ENCODE measurements around the gene CBY3.
"Not testable (repeated sequence)": the region's sequence is repeated elsewhere in the genome, so short reads cannot be mapped to it uniquely, and the experiment has no call there.

DNA sequence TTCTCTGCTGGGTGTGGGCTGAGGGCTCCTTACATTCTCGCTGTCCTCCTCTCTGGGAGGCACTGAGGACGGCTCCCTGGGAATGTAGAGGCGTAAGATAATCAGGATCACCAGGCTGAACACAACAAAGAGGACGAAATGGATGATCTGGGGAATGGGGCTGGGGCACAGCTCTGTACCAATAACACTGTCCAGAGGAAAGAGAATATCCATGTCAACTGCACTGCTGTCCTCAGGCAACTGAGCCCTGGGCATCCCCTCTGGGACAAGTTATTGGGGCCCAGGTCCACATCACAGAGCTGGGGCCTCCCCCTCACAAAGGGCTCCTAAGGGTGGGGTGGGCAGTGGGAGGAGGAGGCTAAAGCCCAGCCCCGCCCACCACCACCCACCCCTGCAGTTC lies 36.1 kb downstream of the CBY3 start:
- not testable (repeated sequence) for TF ChIP-seq POLR2AphosphoS5 (IDR thresholded peaks at IDR 0.05; ENCODE audit: low read depth); GABPA (IDR thresholded peaks at IDR 0.05; ENCODE audit: low read depth); REST (IDR thresholded peaks at IDR 0.05; ENCODE audit: insufficient replicate concordance, low read depth); SPI1 (IDR thresholded peaks at IDR 0.05; ENCODE audit: borderline replicate concordance, low read depth)
- TF ChIP-seq, protein P1, sequence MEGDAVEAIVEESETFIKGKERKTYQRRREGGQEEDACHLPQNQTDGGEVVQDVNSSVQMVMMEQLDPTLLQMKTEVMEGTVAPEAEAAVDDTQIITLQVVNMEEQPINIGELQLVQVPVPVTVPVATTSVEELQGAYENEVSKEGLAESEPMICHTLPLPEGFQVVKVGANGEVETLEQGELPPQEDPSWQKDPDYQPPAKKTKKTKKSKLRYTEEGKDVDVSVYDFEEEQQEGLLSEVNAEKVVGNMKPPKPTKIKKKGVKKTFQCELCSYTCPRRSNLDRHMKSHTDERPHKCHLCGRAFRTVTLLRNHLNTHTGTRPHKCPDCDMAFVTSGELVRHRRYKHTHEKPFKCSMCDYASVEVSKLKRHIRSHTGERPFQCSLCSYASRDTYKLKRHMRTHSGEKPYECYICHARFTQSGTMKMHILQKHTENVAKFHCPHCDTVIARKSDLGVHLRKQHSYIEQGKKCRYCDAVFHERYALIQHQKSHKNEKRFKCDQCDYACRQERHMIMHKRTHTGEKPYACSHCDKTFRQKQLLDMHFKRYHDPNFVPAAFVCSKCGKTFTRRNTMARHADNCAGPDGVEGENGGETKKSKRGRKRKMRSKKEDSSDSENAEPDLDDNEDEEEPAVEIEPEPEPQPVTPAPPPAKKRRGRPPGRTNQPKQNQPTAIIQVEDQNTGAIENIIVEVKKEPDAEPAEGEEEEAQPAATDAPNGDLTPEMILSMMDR (IDR thresholded peaks at IDR 0.05; ENCODE audit: insufficient read depth, low read length) = not testable (repeated sequence)

Data from HL-60 (cell line).